Smooth muscle cell (in vitro differentiated cells): Measurements from ENCODE around the gene FCAMR. TPM values are rescaled to one million over a fixed set of nuclear protein-coding genes. Genes with fewer than 3 reads are reported as not detected.

Experiments used
- DNase-seq: peaks from one replicate; lab custom pipeline; 2025; ENCODE audit not compliant: unreplicated experiment; lab: John Stamatoyannopoulos, UW
- H2AFZ ChIP-seq: fragments of 200-600 bp; sonication (generic); 2 replicates; pipeline ENCODE4 v1.6.0; 2016; ENCODE audit warnings: antibody characterized with exemption, low read depth, mild to moderate bottlenecking
- H3F3A ChIP-seq: fragments of 200-600 bp; sonication (generic); 2 replicates; pipeline ENCODE4 v1.6.0; 2017; ENCODE audit warnings: antibody characterized with exemption, low read depth
- H3K27ac ChIP-seq: fragments of 200-600 bp; sonication (generic); 2 replicates; pipeline ENCODE4 v1.5.1; 2016; ENCODE audit warnings: low read depth, mild to moderate bottlenecking
- H3K27me3 ChIP-seq: fragments of 200-600 bp; sonication (generic); 2 replicates; pipeline ENCODE4 v1.6.1; 2016; ENCODE audit warnings: low read depth, mild to moderate bottlenecking
- H3K36me3 ChIP-seq: fragments of 200-600 bp; sonication (generic); 2 replicates; pipeline ENCODE4 v1.5.1; 2016; ENCODE audit warnings: low read depth
- H3K4me1 ChIP-seq: fragments of 200-600 bp; sonication (generic); 2 replicates; pipeline ENCODE4 v1.5.1; 2016; ENCODE audit warnings: low read depth
- H3K4me2 ChIP-seq: fragments of 200-600 bp; sonication (generic); 2 replicates; pipeline ENCODE4 v1.6.0; 2016; ENCODE audit warnings: mild to moderate bottlenecking
- H3K4me3 ChIP-seq: fragments of 200-600 bp; sonication (generic); 2 replicates; pipeline ENCODE4 v1.5.1; 2016; ENCODE audit warnings: mild to moderate bottlenecking
- H3K79me2 ChIP-seq: fragments of 200-600 bp; sonication (generic); 2 replicates; pipeline ENCODE4 v1.6.0; 2016; ENCODE audit warnings: low read depth, mild to moderate bottlenecking
- H3K9ac ChIP-seq: fragments of 200-600 bp; sonication (generic); 2 replicates; pipeline ENCODE4 v1.6.0; 2016; ENCODE audit warnings: low read depth
- H3K9me3 ChIP-seq: fragments of 200-600 bp; sonication (generic); replicated peaks from 2 replicates; pipeline ENCODE4 v1.5.1; 2016; ENCODE audit warnings: low read depth
- H4K20me1 ChIP-seq: fragments of 200-600 bp; sonication (generic); 2 replicates; pipeline ENCODE4 v1.6.0; 2016; ENCODE audit warnings: low read depth
- WGBS: methylation state at CpG from one replicate; pipeline ENCODE4 v1.1.7; 2016; ENCODE audit warnings: low lambda C conversion rate; 5-methylcytosine and 5-hydroxymethylcytosine counted together
- polyA plus RNA-seq: library from polyadenylated mRNA; unstranded; fragments of >200 nt; fragmentation: Nextera tagmentation; extraction: Ambion mirVana; gene quantifications from 2 replicates; pipeline ENCODE4 v1.2.1, GENCODE V29; 2016
- total RNA-seq: library from RNA; depleted of rRNA; stranded (reverse); fragments of >200 nt; gene quantifications from 2 replicates; pipeline ENCODE4 v1.2.3, GENCODE V29; 2014
- TF ChIP-seq, protein P1 (sequence below): fragments of 200-600 bp; sonication (generic); IDR thresholded peaks from 2 replicates; pipeline ENCODE4 v1.5.1; 2017; ENCODE audit warnings: borderline replicate concordance, mild to moderate bottlenecking, antibody characterized with exemption; ENCODE audit not compliant: insufficient read depth, poor library complexity, severe bottlenecking

The FCAMR gene
- total and polyA plus RNA-seq, 2 experiments from 2014 or later: not detected

DNA sequence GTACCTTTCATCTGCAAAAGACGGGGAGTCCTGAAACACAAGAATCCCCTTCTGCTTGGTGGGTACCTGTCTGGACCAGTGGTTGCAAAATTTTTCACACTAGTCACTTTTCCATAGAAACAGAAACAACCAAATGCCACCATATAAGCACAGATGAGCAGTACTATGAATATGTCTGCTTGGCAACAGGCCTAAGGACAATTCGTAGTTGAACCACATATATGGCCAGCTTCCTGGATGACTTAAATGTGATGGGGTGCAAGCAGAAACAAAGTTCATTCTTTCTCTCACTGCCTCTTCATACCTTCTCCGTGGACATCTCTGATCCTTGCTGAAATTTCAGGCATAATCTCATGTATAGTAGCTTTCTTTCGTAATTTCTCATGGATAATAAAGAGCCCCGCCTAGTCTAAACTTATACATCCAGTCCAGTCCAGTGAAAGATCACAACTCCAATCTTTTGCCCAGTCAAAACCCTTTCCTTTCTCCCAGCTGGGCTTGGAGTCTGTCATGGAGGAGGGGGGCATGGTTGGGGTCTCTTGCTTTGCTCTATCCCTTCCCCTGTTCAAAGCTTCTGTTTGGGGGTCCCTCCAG is 7.0 kb downstream of the FCAMR start:
- Histone ChIP-seq H3K4me2 (no peak overlapping the region), H3K4me3 (no peak overlapping the region), H3K9ac (no peak overlapping the region), H3F3A (no peaks in the 10 kb centered on the region), H3K27ac (no peak overlapping the region), H3K27me3 (peaks cover under 1% of the 10 kb centered on the region), H3K9me3 (no peaks in the 10 kb centered on the region), H4K20me1 (no peaks in the 10 kb centered on the region), H3K79me2 (no peaks in the 10 kb centered on the region), H3K4me1 (no peaks in the 10 kb centered on the region), H2AFZ (no peak overlapping the region), H3K36me3 (no peaks in the 10 kb centered on the region)
- DNase-seq: no peak
- TF ChIP-seq, protein P1, sequence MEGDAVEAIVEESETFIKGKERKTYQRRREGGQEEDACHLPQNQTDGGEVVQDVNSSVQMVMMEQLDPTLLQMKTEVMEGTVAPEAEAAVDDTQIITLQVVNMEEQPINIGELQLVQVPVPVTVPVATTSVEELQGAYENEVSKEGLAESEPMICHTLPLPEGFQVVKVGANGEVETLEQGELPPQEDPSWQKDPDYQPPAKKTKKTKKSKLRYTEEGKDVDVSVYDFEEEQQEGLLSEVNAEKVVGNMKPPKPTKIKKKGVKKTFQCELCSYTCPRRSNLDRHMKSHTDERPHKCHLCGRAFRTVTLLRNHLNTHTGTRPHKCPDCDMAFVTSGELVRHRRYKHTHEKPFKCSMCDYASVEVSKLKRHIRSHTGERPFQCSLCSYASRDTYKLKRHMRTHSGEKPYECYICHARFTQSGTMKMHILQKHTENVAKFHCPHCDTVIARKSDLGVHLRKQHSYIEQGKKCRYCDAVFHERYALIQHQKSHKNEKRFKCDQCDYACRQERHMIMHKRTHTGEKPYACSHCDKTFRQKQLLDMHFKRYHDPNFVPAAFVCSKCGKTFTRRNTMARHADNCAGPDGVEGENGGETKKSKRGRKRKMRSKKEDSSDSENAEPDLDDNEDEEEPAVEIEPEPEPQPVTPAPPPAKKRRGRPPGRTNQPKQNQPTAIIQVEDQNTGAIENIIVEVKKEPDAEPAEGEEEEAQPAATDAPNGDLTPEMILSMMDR: no peak
- WGBS: 94% methylated on average over 5 of the region's 5 CpGs

DNA sequence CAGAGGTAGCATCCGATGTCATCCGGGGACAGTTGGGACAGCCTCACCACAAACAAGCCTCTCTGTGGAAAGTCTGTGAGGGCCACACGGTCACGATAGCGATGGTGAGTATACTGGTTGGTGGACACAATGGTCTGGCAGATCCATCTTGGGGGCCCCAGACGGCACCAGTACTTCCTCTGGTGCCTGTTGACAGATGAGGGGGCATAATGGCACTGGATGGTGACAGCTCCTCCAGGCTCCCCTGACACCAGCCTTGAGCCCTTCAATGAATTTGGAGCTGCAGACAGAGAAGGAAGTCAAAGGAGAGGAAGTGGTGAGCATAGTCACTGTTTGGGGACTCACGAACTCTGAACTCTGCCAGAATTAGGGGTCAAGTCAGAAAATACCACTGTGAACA is 8.0 kb downstream of the FCAMR start:
- Histone ChIP-seq H3K27me3 (no peaks in the 10 kb centered on the region), H3K4me1 (no peaks in the 10 kb centered on the region), H3K27ac (no peak overlapping the region), H3K4me2 (no peak overlapping the region), H3F3A (no peaks in the 10 kb centered on the region), H3K36me3 (no peaks in the 10 kb centered on the region), H3K9me3 (no peaks in the 10 kb centered on the region), H3K4me3 (no peak overlapping the region), H2AFZ (no peak overlapping the region), H3K9ac (no peak overlapping the region), H4K20me1 (no peaks in the 10 kb centered on the region), H3K79me2 (no peaks in the 10 kb centered on the region)
- no peak for DNase-seq
- TF ChIP-seq, protein P1: no peak
- WGBS: 95% methylated on average over 7 of the region's 7 CpGs

DNA sequence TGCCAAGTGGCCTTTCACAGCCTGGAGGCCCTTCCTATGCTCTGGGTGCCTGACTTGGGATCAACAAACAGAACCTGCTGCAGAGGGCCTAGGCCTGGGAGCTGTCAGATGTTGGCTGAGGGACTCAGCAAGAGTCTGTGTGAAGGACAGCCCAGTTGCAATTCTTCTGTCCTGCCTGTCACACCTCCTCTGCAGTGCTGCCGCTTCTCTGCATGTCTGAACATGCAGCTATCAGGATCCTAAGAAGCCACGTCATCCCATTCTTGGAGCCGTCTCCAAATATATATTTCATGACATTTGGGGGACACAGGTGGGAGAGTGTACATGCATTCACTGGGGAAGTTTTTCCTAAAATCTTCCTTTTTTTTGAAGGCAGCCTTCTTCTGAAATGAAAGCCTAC is 8.6 kb downstream of the FCAMR start:
- Histone ChIP-seq H3K4me1 (no peaks in the 10 kb centered on the region), H3K4me2 (no peak overlapping the region), H3K27ac (no peak overlapping the region), H4K20me1 (no peaks in the 10 kb centered on the region), H3K79me2 (no peaks in the 10 kb centered on the region), H3F3A (no peaks in the 10 kb centered on the region), H3K36me3 (no peaks in the 10 kb centered on the region), H3K27me3 (no peaks in the 10 kb centered on the region), H3K9me3 (no peaks in the 10 kb centered on the region), H2AFZ (no peak overlapping the region), H3K4me3 (no peak overlapping the region), H3K9ac (no peak overlapping the region)
- TF ChIP-seq, protein P1: no peak
- no peak for DNase-seq
- WGBS: 75% methylated on average over 3 of the region's 3 CpGs
